Left lung (tissue), 10 donors: ENCODE data around the gene EXOC4. TPM values are rescaled to one million over a fixed set of nuclear protein-coding genes. Genes with fewer than 3 reads are reported as not detected.

ENCODE experiments used
- ATAC-seq: fragments of 200-7000 bp; cut with Tn5 transposase; one replicate; pipeline ENCODE4 v1.9.1; 2020; ENCODE audit warnings: moderate library complexity
- DNase-seq, 4 donors: peaks; one replicate each; pipeline ENCODE4 v3.0.0-alpha.2; 2013 to 2020
- H3K27ac ChIP-seq, 2 donors: fragments of 200-600 bp; sonication (generic) in 1 of 2; one replicate each; pipeline versions ENCODE4 v1.5.0 to v1.8.0; 2020 to 2021
- H3K27me3 ChIP-seq, 2 donors: fragments of 200-600 bp; sonication (generic) in 1 of 2; one replicate each; pipeline versions ENCODE4 v1.5.0 to v1.8.0; 2020 to 2021
- H3K36me3 ChIP-seq, 2 donors: fragments of 200-600 bp; sonication (generic) in 1 of 2; one replicate each; pipeline versions ENCODE4 v1.5.0 to v1.8.0; 2020 to 2021
- H3K4me1 ChIP-seq, 2 donors: fragments of 200-600 bp; one replicate each; pipeline ENCODE4 v1.8.0; 2021
- H3K4me3 ChIP-seq, 2 donors: fragments of 200-600 bp; sonication (generic) in 1 of 2; one replicate each; pipeline versions ENCODE4 v1.5.0 to v1.8.0; 2020 to 2021; ENCODE audit warnings: mild to moderate bottlenecking in 1 of 2
- H3K9me3 ChIP-seq, 2 donors: fragments of 200-600 bp; sonication (generic) in 1 of 2; one replicate each; pipeline versions ENCODE4 v1.5.0 to v1.8.0; 2020 to 2021
- CTCF ChIP-seq, 2 donors: fragments of 200-600 bp; sonication (generic) in 1 of 2; IDR thresholded peaks; one replicate each; pipeline versions ENCODE4 v1.5.0 to v1.8.0; 2021; ENCODE audit warnings: antibody characterized with exemption in 2 of 2
- intact Hi-C, 2 donors: fragments of 100-400 bp; cut with DNase I; formaldehyde crosslinking; loops; one replicate each; pipeline versions ENCODE4 v1.11.2 to v1.14.2; 2022
- polyA plus RNA-seq, 6 donors: library from polyadenylated mRNA; unstranded; fragments of 120-200 nt; gene quantifications; one replicate each; pipeline ENCODE4 v1.2.1, GENCODE V29; 2013; ENCODE audit not compliant: insufficient read length in 6 of 6
- total RNA-seq, 2 donors: library from RNA; stranded (reverse); fragmentation: NEBNext Ultra II Directional; extraction: Animal tissue kit (Norgen Biotek cat#: 25700); gene quantifications; one replicate each; pipeline ENCODE4 v1.2.1, GENCODE V29; 2021
- donor health status: DM: no; HTN: yes; CAD: no.
- donor health status: DM: no; HTN: no; CAD: no.

The EXOC4 gene
- total and polyA plus RNA-seq, 8 donors, result 52.5 to 79.4 (median 65.9) TPM

GRCh38 chr7:133781486-133782090 lies 528.7 kb downstream of the EXOC4 start:
- Histone ChIP-seq H3K27ac (no peak overlapping the region), H3K4me3 (no peak overlapping the region), H3K4me1 (no peaks in the 10 kb centered on the region), H3K27me3 (no peaks in the 10 kb centered on the region), H3K36me3 (no peaks in the 10 kb centered on the region), H3K9me3 (peaks cover 0 to 4% of the 10 kb centered on the region in 2 donors)
- ATAC-seq (no peak), DNase-seq (no peak)
- intact Hi-C loops, result no loop called here
- no peak for TF ChIP-seq CTCF (IDR thresholded peaks at IDR 0.05)

- TF ChIP-seq CTCF (IDR thresholded peaks at IDR 0.05), result no peak
- DNase-seq, result no peak
- intact Hi-C loops, result no loop called here
- Histone ChIP-seq H3K4me3 (no peak overlapping the region), H3K27ac (no peak overlapping the region), H3K36me3 (no peaks in the 10 kb centered on the region), H3K9me3 (peaks cover 0 to 4% of the 10 kb centered on the region in 2 donors), H3K27me3 (no peaks in the 10 kb centered on the region), H3K4me1 (no peaks in the 10 kb centered on the region)
- ATAC-seq, result no peak
These were observed 529.6 kb downstream of the EXOC4 start for GRCh38 chr7:133782470-133782869.

- Histone ChIP-seq H3K27ac (no peak overlapping the region), H3K36me3 (no peaks in the 10 kb centered on the region), H3K9me3 (peaks cover 0 to 4% of the 10 kb centered on the region in 2 donors), H3K4me1 (no peaks in the 10 kb centered on the region), H3K4me3 (no peak overlapping the region), H3K27me3 (no peaks in the 10 kb centered on the region)
- ATAC-seq (no peak), DNase-seq (no peak)
- no peak for TF ChIP-seq CTCF (IDR thresholded peaks at IDR 0.05)
- intact Hi-C loops, result no loop called here
These were observed 530.4 kb downstream of the EXOC4 start for GRCh38 chr7:133783276-133783675.

- ATAC-seq, result no peak
- Histone ChIP-seq H3K27ac (no peak overlapping the region), H3K36me3 (no peaks in the 10 kb centered on the region), H3K27me3 (no peaks in the 10 kb centered on the region), H3K4me3 (no peak overlapping the region), H3K9me3 (no peaks in the 10 kb centered on the region), H3K4me1 (no peaks in the 10 kb centered on the region)
- peak in 2 of 4 donors; percentile 37 for DNase-seq
- no peak for TF ChIP-seq CTCF (IDR thresholded peaks at IDR 0.05)
- intact Hi-C loops, result no loop called here
These were observed 531.7 kb downstream of the EXOC4 start for GRCh38 chr7:133784486-133785001.

GRCh38 chr7:133786401-133786937 lies 533.6 kb downstream of the EXOC4 start:
- no peak for DNase-seq
- Histone ChIP-seq H3K27me3 (no peaks in the 10 kb centered on the region), H3K36me3 (no peaks in the 10 kb centered on the region), H3K4me3 (no peak overlapping the region), H3K4me1 (no peaks in the 10 kb centered on the region), H3K27ac (no peak overlapping the region), H3K9me3 (no peaks in the 10 kb centered on the region)
- TF ChIP-seq CTCF (IDR thresholded peaks at IDR 0.05), result no peak
- no peak for ATAC-seq
- intact Hi-C loops, result no loop called here
